SH-SY5Y (cell line): ENCODE data around the gene VAC14.

Experiments used
- GATA2 ChIP-seq: IDR thresholded peaks from 2 replicates; pipeline ENCODE4 v1.6.1; 2011; ENCODE audit warnings: mild to moderate bottlenecking, low read depth, low read length
- GATA3 ChIP-seq: IDR thresholded peaks from 2 replicates; pipeline ENCODE4 v1.6.1; 2011; ENCODE audit warnings: low read depth, mild to moderate bottlenecking, low read length, moderate library complexity

Gene VAC14

GRCh38 chr16:70694868-70695218 is 106.1 kb downstream of the VAC14 start:
- TF ChIP-seq GATA3 (no peak), GATA2 (no peak)

GRCh38 chr16:70694088-70694867 is 106.7 kb downstream of the VAC14 start:
- no peak for TF ChIP-seq GATA3
- no peak for TF ChIP-seq GATA2

GRCh38 chr16:70692873-70693671 is 107.9 kb downstream of the VAC14 start:
- TF ChIP-seq GATA2, result no peak
- TF ChIP-seq GATA3, result no peak

GRCh38 chr16:70692130-70692872 is 108.7 kb downstream of the VAC14 start:
- TF ChIP-seq GATA2, result no peak
- TF ChIP-seq GATA3, result no peak

GRCh38 chr16:70691223-70692129 is 109.5 kb downstream of the VAC14 start:
- TF ChIP-seq GATA3 (no peak), GATA2 (0 out of 2 replicates have a peak, but pooled peaks have one; percentile 18)

GRCh38 chr16:70689970-70690891 is 110.7 kb downstream of the VAC14 start:
- no peak for TF ChIP-seq GATA2
- TF ChIP-seq GATA3, result no peak

- no peak for TF ChIP-seq GATA2
- TF ChIP-seq GATA3, result no peak
Observed at GRCh38 chr16:70689035-70689969, 111.7 kb downstream of the VAC14 start.

- TF ChIP-seq GATA3 (no peak), GATA2 (no peak)
Observed at GRCh38 chr16:70688246-70688742, 112.7 kb downstream of the VAC14 start.

GRCh38 chr16:70687671-70688245 is 113.2 kb downstream of the VAC14 start:
- TF ChIP-seq GATA2 (no peak), GATA3 (no peak)

GRCh38 chr16:70687102-70687511 is 113.9 kb downstream of the VAC14 start:
- TF ChIP-seq GATA2, result no peak
- no peak for TF ChIP-seq GATA3
